ENCODE data around the gene EMP2. TPM values are rescaled to one million over a fixed set of nuclear protein-coding genes. Genes with fewer than 3 reads are reported as not detected.

EMP2 gene
- total and polyA plus RNA-seq, 2 of the 4 experiments (the other 2 are of a cell fraction) = 13.8 to 18.3 TPM

DNA sequence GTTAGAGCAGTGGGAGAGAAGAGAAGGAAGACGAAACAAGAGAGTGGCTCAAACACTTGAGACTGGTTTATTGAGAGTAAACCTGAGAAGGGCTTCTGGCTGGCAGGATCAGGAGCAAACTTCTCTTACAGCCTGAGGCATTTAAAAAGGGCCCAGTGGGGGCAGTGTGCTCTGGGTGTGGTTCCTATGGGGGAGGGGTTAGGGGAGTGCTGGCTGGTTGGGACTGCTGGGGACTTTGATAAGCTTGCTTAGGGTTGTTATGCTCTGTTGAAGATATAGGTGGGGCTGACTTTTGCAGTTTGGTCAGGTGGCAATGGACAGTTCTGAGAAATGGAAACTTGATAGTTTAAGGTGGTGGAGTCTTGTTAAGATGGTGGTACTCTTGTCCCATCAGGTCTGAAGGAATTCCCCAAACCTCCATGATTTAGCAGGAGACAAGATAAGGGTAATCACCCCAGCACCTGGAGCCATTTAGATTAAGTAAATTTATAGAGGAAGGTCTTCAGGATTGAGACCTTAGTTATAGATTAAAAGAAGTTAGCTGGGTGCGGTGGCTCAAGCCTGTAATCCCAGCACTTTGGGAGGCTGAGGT, 79.3 kb downstream of the EMP2 start:
- Histone ChIP-seq H2BK15ac (ENCODE audit: low read depth, low read length) (no peak overlapping the region), H3K27ac (ENCODE audit: insufficient read depth, low read length) (no peak overlapping the region), H3K36me3 (ENCODE audit: control insufficient read depth, insufficient read depth, low read length) (no peaks in the 10 kb centered on the region), H3K27me3 (ENCODE audit: control insufficient read depth, insufficient read depth, low read length) (no peaks in the 10 kb centered on the region), H3K9me3 (ENCODE audit: control insufficient read depth, insufficient read depth, low read length) (no peaks in the 10 kb centered on the region), H2BK20ac (ENCODE audit: low read depth, low read length) (no peak overlapping the region), H3K56ac (ENCODE audit: extremely low read depth, insufficient read depth, low read length) (no peak overlapping the region), H2AK9ac (replicated peaks; ENCODE audit: low read depth, low read length, poor library complexity) (no peak overlapping the region), H2AFZ (replicated peaks; ENCODE audit: low read length, poor library complexity) (no peak overlapping the region), H3K23ac (ENCODE audit: low read depth, low read length) (no peak overlapping the region), H3K18ac (ENCODE audit: low read depth, low read length) (no peak overlapping the region), H4K5ac (ENCODE audit: low read depth, low read length) (no peak overlapping the region), H3K79me1 (ENCODE audit: low read depth in 1 of 2, low read length in 2 of 2) (no peaks in the 10 kb centered on the region), H3K4me1 (ENCODE audit: control insufficient read depth, insufficient read depth, low read length) (no peaks in the 10 kb centered on the region), H3K4me3 (ENCODE audit: insufficient read depth, low read depth, low read length) (no peak overlapping the region), H2BK5ac (ENCODE audit: low read depth, low read length, poor library complexity, severe bottlenecking) (no peak overlapping the region), H3K4me2 (ENCODE audit: low read depth, low read length) (no peak overlapping the region), H4K91ac (ENCODE audit: insufficient read depth, low read depth, low read length) (no peak overlapping the region), H4K8ac (ENCODE audit: low read depth in 2 of 2, low read length in 2 of 2) (no peak overlapping the region), H2BK120ac (ENCODE audit: low read depth, low read length) (no peak overlapping the region), H3K4ac (ENCODE audit: low read depth, low read length) (no peak overlapping the region), H3K9ac (ENCODE audit: low read depth, low read length) (no peak overlapping the region), H4K20me1 (ENCODE audit: insufficient read depth, low read length) (no peaks in the 10 kb centered on the region), H2AK5ac (ENCODE audit: low read depth, low read length) (no peak overlapping the region), H3K9me1 (ENCODE audit: insufficient read depth, low read length) (no peaks in the 10 kb centered on the region), H3K14ac (replicated peaks; ENCODE audit: low read depth, low read length) (no peak overlapping the region)
- WGBS, 2 experiments (ENCODE audit: extremely low coverage in 2 of 2, insufficient read length in 1 of 2) = 60% methylated on average over 1 of the region's 2 CpGs; no CpG with 5 or more reads in 1 of the 2 experiments
- ATAC-seq (ENCODE audit: low read depth) = no peak
- in situ Hi-C loops (cut with MboI; ENCODE audit: low sequenced_read_pairs) (loop anchor here (10.0 to 25.0 kb wide), 2 partner anchors 1336 to 1489 kb away; no protein-coding TSS in a partner anchor), dilution Hi-C loops (cut with HindIII; ENCODE audit: low sequenced_read_pairs, unreplicated experiment) (no loop called here), intact Hi-C loops (cut with micrococcal nuclease) (no loop called here)
- ChIA-PET CTCF (no interaction called here), POLR2A (ENCODE audit: unreplicated experiment) (no interaction called here)
- DNase-seq = no peak
- no TSS peak for BruUV-seq (replicated peaks)
- TF ChIP-seq MXI1 (IDR thresholded peaks at IDR 0.05; ENCODE audit: borderline replicate concordance, low read depth, low read length) = no peak
- TF ChIP-seq, protein P1, sequence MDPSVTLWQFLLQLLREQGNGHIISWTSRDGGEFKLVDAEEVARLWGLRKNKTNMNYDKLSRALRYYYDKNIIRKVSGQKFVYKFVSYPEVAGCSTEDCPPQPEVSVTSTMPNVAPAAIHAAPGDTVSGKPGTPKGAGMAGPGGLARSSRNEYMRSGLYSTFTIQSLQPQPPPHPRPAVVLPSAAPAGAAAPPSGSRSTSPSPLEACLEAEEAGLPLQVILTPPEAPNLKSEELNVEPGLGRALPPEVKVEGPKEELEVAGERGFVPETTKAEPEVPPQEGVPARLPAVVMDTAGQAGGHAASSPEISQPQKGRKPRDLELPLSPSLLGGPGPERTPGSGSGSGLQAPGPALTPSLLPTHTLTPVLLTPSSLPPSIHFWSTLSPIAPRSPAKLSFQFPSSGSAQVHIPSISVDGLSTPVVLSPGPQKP (IDR thresholded peaks at IDR 0.05; ENCODE audit: borderline replicate concordance, low read depth, low read length) = no peak
- TF ChIP-seq FOS (IDR thresholded peaks at IDR 0.05; ENCODE audit: low read depth, low read length) = no peak
- TF ChIP-seq MAFK (IDR thresholded peaks at IDR 0.05; ENCODE audit: low read depth, low read length) = no peak
- no peak for TF ChIP-seq RFX5 (IDR thresholded peaks at IDR 0.05; ENCODE audit: low read depth, low read length)
- no peak for TF ChIP-seq USF2 (IDR thresholded peaks at IDR 0.05; ENCODE audit: low read depth, low read length)
- no peak for TF ChIP-seq BHLHE40 (IDR thresholded peaks at IDR 0.05; ENCODE audit: low read depth, low read length)
- no peak for TF ChIP-seq POLR2A (IDR thresholded peaks at IDR 0.05; ENCODE audit: low read depth, low read length)
- TF ChIP-seq NFE2L2 (IDR thresholded peaks at IDR 0.05; ENCODE audit: low read depth, low read length) = no peak
- TF ChIP-seq RCOR1 (IDR thresholded peaks at IDR 0.05; ENCODE audit: insufficient replicate concordance, low read length) = no peak
- TF ChIP-seq CTCF (conservative IDR thresholded peaks at IDR 0.05; ENCODE audit: low read depth, low read length) = no peak
- no peak for TF ChIP-seq CEBPB (IDR thresholded peaks at IDR 0.05; ENCODE audit: low read depth, low read length)
- TF ChIP-seq RAD21 (IDR thresholded peaks at IDR 0.05; ENCODE audit: low read length) = no peak
- TF ChIP-seq SMC3 (IDR thresholded peaks at IDR 0.05; ENCODE audit: low read depth, low read length) = no peak
- TF ChIP-seq CHD1 (IDR thresholded peaks at IDR 0.05; ENCODE audit: low read depth, low read length) = no peak
- TF ChIP-seq MAZ (IDR thresholded peaks at IDR 0.05; ENCODE audit: borderline replicate concordance, low read depth, low read length) = no peak
